Mesendoderm (in vitro differentiated cells): ENCODE data around the gene TKT.

Source experiments
- DNase-seq: peaks from one replicate; pipeline ENCODE4 v3.0.0; 2013
- H2AK5ac ChIP-seq: 2 replicates; pipeline ENCODE4 v1.6.1; 2013; ENCODE audit warnings: low read length, inconsistent platforms
- H2BK120ac ChIP-seq: 2 replicates; pipeline ENCODE4 v1.6.1; 2013; ENCODE audit warnings: low read depth, mild to moderate bottlenecking, low read length, moderate library complexity, mixed read lengths
- H2BK15ac ChIP-seq: replicated peaks from 2 replicates; pipeline ENCODE4 v1.6.1; 2013; ENCODE audit warnings: low read depth, mild to moderate bottlenecking, moderate library complexity
- H2BK5ac ChIP-seq: 2 replicates; pipeline ENCODE4 v1.6.1; 2013; ENCODE audit warnings: low read length, inconsistent platforms
- H3K18ac ChIP-seq: 2 replicates; pipeline ENCODE4 v1.6.1; 2013; ENCODE audit warnings: mild to moderate bottlenecking, low read length, mixed read lengths
- H3K23ac ChIP-seq: one replicate; pipeline ENCODE4 v1.6.1; 2013; ENCODE audit warnings: low read length
- H3K27ac ChIP-seq: 2 replicates; pipeline ENCODE4 v1.5.1; 2013; ENCODE audit warnings: low read depth, mild to moderate bottlenecking, inconsistent platforms, low read length, moderate library complexity
- H3K27me3 ChIP-seq: 2 replicates; pipeline ENCODE4 v1.6.1; 2013; ENCODE audit warnings: low read length, control low read depth, mild to moderate bottlenecking, inconsistent platforms; ENCODE audit not compliant: insufficient read depth, poor library complexity
- H3K36me3 ChIP-seq: 2 replicates; pipeline ENCODE4 v1.6.1; 2013; ENCODE audit warnings: low read length, inconsistent platforms; ENCODE audit not compliant: control insufficient read depth, insufficient read depth
- H3K4ac ChIP-seq: one replicate; pipeline ENCODE4 v1.6.1; 2013; ENCODE audit warnings: low read depth, mild to moderate bottlenecking, low read length, moderate library complexity
- H3K4me1 ChIP-seq: 2 replicates; pipeline ENCODE4 v1.6.1; 2013; ENCODE audit warnings: low read depth, low read length, inconsistent platforms; ENCODE audit not compliant: control insufficient read depth
- H3K4me2 ChIP-seq: 2 replicates; pipeline ENCODE4 v1.6.1; 2013; ENCODE audit warnings: low read length
- H3K4me3 ChIP-seq: 2 replicates; pipeline ENCODE4 v1.5.1; 2013; ENCODE audit warnings: mild to moderate bottlenecking, low read length
- H3K56ac ChIP-seq: one replicate; pipeline ENCODE4 v1.6.1; 2013; ENCODE audit warnings: low read length
- H3K79me1 ChIP-seq: 2 replicates; pipeline ENCODE4 v1.6.1; 2013; ENCODE audit warnings: low read length, inconsistent platforms
- H3K79me2 ChIP-seq: 2 replicates; pipeline ENCODE4 v1.6.1; 2013; ENCODE audit warnings: mild to moderate bottlenecking, low read length; ENCODE audit not compliant: control insufficient read depth, insufficient read depth
- H3K9ac ChIP-seq: 2 replicates; pipeline ENCODE4 v1.6.1; 2013; ENCODE audit warnings: low read length, inconsistent platforms
- H4K5ac ChIP-seq: one replicate; pipeline ENCODE4 v1.6.1; 2013; ENCODE audit warnings: low read length
- H4K8ac ChIP-seq: one replicate; pipeline ENCODE4 v1.6.1; 2013; ENCODE audit warnings: low read depth, mild to moderate bottlenecking, control low read depth, low read length, moderate library complexity
- WGBS: extraction: QIAGEN DNeasy Blood & Tissue Kit; methylation state at CpG from one replicate; pipeline ENCODE4 v1.1.7; 2013; ENCODE audit warnings: low lambda C conversion rate, missing lambda C conversion rate; ENCODE audit not compliant: insufficient coverage; ENCODE audit errors: extremely low coverage; 5-methylcytosine and 5-hydroxymethylcytosine counted together

TKT gene

GRCh38 chr3:53199834-53200233 is 56.0 kb downstream of the TKT start:
- Histone ChIP-seq H2BK5ac (no peak overlapping the region), H3K9ac (no peak overlapping the region), H3K23ac (no peak overlapping the region), H3K79me2 (no peaks in the 10 kb centered on the region), H3K4me1 (peaks cover 2% of the 10 kb centered on the region), H3K4me2 (no peak overlapping the region), H3K4ac (no peak overlapping the region), H3K79me1 (no peaks in the 10 kb centered on the region), H2BK15ac (no peak overlapping the region), H3K18ac (no peak overlapping the region), H3K56ac (no peak overlapping the region), H3K36me3 (no peaks in the 10 kb centered on the region), H3K4me3 (no peak overlapping the region), H3K27me3 (no peaks in the 10 kb centered on the region), H3K27ac (no peak overlapping the region), H2BK120ac (no peak overlapping the region), H4K5ac (no peak overlapping the region), H2AK5ac (no peak overlapping the region), H4K8ac (no peak overlapping the region)
- no peak for DNase-seq
- no CpG with 5 or more reads among the region's 3 CpGs for WGBS

- H2BK15ac ChIP-seq, result no peak overlapping the region
- H3K36me3 ChIP-seq, result no peaks in the 10 kb centered on the region
- H3K4me3 ChIP-seq, result no peak overlapping the region
- no peak overlapping the region for H3K4ac ChIP-seq
- no CpG with 5 or more reads among the region's 7 CpGs for WGBS
- H3K9ac ChIP-seq, result no peak overlapping the region
- no peaks in the 10 kb centered on the region for H3K27me3 ChIP-seq
- H3K18ac ChIP-seq, result no peak overlapping the region
- H2BK120ac ChIP-seq, result no peak overlapping the region
- peaks cover 2% of the 10 kb centered on the region for H3K4me1 ChIP-seq
- no peaks in the 10 kb centered on the region for H3K79me2 ChIP-seq
- H3K79me1 ChIP-seq, result no peaks in the 10 kb centered on the region
- no peak overlapping the region for H4K5ac ChIP-seq
- H2BK5ac ChIP-seq, result no peak overlapping the region
- no peak overlapping the region for H2AK5ac ChIP-seq
- H3K56ac ChIP-seq, result peak overlapping the region; percentile 49
- H3K27ac ChIP-seq, result no peak overlapping the region
- no peak overlapping the region for H3K4me2 ChIP-seq
- H3K23ac ChIP-seq, result no peak overlapping the region
- H4K8ac ChIP-seq, result no peak overlapping the region
- no peak for DNase-seq
Observed at GRCh38 chr3:53198996-53199395, 56.8 kb downstream of the TKT start.

GRCh38 chr3:53198256-53198977 is 57.4 kb downstream of the TKT start:
- no peaks in the 10 kb centered on the region for H3K79me1 ChIP-seq
- H4K5ac ChIP-seq, result no peak overlapping the region

GRCh38 chr3:53196575-53197407 is 59.0 kb downstream of the TKT start:
- H3K27ac ChIP-seq, result no peak overlapping the region

More at GRCh38 chr3:53198256-53198977, 57.4 kb downstream of the TKT start:
- Histone ChIP-seq H3K23ac (no peak overlapping the region), H3K79me2 (no peaks in the 10 kb centered on the region), H2AK5ac (no peak overlapping the region), H3K4me1 (peaks cover 4% of the 10 kb centered on the region), H3K4ac (no peak overlapping the region), H4K8ac (no peak overlapping the region), H3K4me2 (no peak overlapping the region), H2BK15ac (no peak overlapping the region), H3K9ac (no peak overlapping the region), H3K36me3 (no peaks in the 10 kb centered on the region), H3K18ac (no peak overlapping the region), H3K27ac (no peak overlapping the region), H2BK5ac (no peak overlapping the region), H3K56ac (peak overlapping the region; percentile 49), H3K4me3 (no peak overlapping the region), H2BK120ac (no peak overlapping the region), H3K27me3 (no peaks in the 10 kb centered on the region)
- peak; percentile 51 for DNase-seq
- no CpG with 5 or more reads among the region's 10 CpGs for WGBS

GRCh38 chr3:53195602-53196574 is 59.9 kb downstream of the TKT start:
- Histone ChIP-seq H2BK120ac (no peak overlapping the region), H3K36me3 (no peaks in the 10 kb centered on the region), H2BK15ac (no peak overlapping the region), H2AK5ac (no peak overlapping the region), H3K4me2 (no peak overlapping the region), H3K4me3 (no peak overlapping the region), H3K9ac (no peak overlapping the region), H3K27ac (no peak overlapping the region), H3K56ac (peak overlapping the region; percentile 77), H3K79me1 (no peaks in the 10 kb centered on the region), H3K27me3 (no peaks in the 10 kb centered on the region), H3K4ac (no peak overlapping the region), H3K23ac (no peak overlapping the region), H3K18ac (no peak overlapping the region), H3K79me2 (no peaks in the 10 kb centered on the region), H3K4me1 (peaks cover 4% of the 10 kb centered on the region), H2BK5ac (no peak overlapping the region), H4K5ac (no peak overlapping the region), H4K8ac (no peak overlapping the region)
- DNase-seq, result peak; percentile 79
- no CpG with 5 or more reads among the region's 36 CpGs for WGBS

More at GRCh38 chr3:53196575-53197407, 59.0 kb downstream of the TKT start:
- H3K18ac ChIP-seq, result no peak overlapping the region
- no peak overlapping the region for H3K4me2 ChIP-seq
- H3K23ac ChIP-seq, result no peak overlapping the region
- H3K4me3 ChIP-seq, result no peak overlapping the region
- WGBS, result no CpG with 5 or more reads among the region's 17 CpGs
- H2BK5ac ChIP-seq, result peak overlapping the region; percentile 7
- H3K4me1 ChIP-seq, result peaks cover 4% of the 10 kb centered on the region
- peak overlapping the region; percentile 22 for H2AK5ac ChIP-seq
- no peaks in the 10 kb centered on the region for H3K36me3 ChIP-seq
- no peak overlapping the region for H4K5ac ChIP-seq
- H3K9ac ChIP-seq, result peak overlapping the region; percentile 64
- H2BK15ac ChIP-seq, result no peak overlapping the region
- H3K79me1 ChIP-seq, result no peaks in the 10 kb centered on the region
- DNase-seq, result peak; percentile 96
- no peak overlapping the region for H2BK120ac ChIP-seq
- no peak overlapping the region for H4K8ac ChIP-seq
- H3K56ac ChIP-seq, result peak overlapping the region; percentile 77
- no peaks in the 10 kb centered on the region for H3K27me3 ChIP-seq
- H3K4ac ChIP-seq, result no peak overlapping the region
- H3K79me2 ChIP-seq, result no peaks in the 10 kb centered on the region
